ENCODE data around the gene RGCC. TPM values are rescaled to one million over a fixed set of nuclear protein-coding genes. Genes with fewer than 3 reads are reported as not detected.

Gene RGCC
- total RNA-seq, 1 donor from 2014 or later = 2.0 TPM

GRCh38 chr13:41459432-41460073 is 2.2 kb downstream of the RGCC start:
- H3K36me3 Mint-ChIP-seq (ENCODE audit: low read depth) = no peaks in the 10 kb centered on the region
- H3K27me3 Mint-ChIP-seq (ENCODE audit: low read depth) = peaks cover 64% of the 10 kb centered on the region

GRCh38 chr13:41460074-41460465 is 2.7 kb downstream of the RGCC start:
- Mint-ChIP-seq H3K27ac (ENCODE audit: unreplicated experiment) (no peak overlapping the region), H3K9me3 (no peaks in the 10 kb centered on the region), H3K4me1 (no peaks in the 10 kb centered on the region), H3K27me3 (ENCODE audit: low read depth) (peaks cover 59% of the 10 kb centered on the region), H3K4me3 (no peak overlapping the region), H3K36me3 (ENCODE audit: low read depth) (no peaks in the 10 kb centered on the region)
- no peak for DNase-seq (ENCODE audit: low read depth, low spot score)
- no peak for TF ChIP-seq CTCF (conservative IDR thresholded peaks at IDR 0.05)

More at GRCh38 chr13:41459432-41460073, 2.2 kb downstream of the RGCC start:
- no peaks in the 10 kb centered on the region for H3K9me3 Mint-ChIP-seq
- H3K4me1 Mint-ChIP-seq = no peaks in the 10 kb centered on the region
- no peak overlapping the region for H3K27ac Mint-ChIP-seq (ENCODE audit: unreplicated experiment)
- TF ChIP-seq CTCF (conservative IDR thresholded peaks at IDR 0.05) = no peak
- H3K4me3 Mint-ChIP-seq = peak overlapping the region; percentile 57
- DNase-seq (ENCODE audit: low read depth, low spot score) = no peak

- Mint-ChIP-seq H3K27me3 (ENCODE audit: low read depth) (peaks cover 50% of the 10 kb centered on the region), H3K36me3 (ENCODE audit: low read depth) (no peaks in the 10 kb centered on the region), H3K9me3 (no peaks in the 10 kb centered on the region), H3K27ac (ENCODE audit: unreplicated experiment) (no peak overlapping the region), H3K4me1 (peaks cover 4% of the 10 kb centered on the region), H3K4me3 (no peak overlapping the region)
- no peak for TF ChIP-seq CTCF (conservative IDR thresholded peaks at IDR 0.05)
- no peak for DNase-seq (ENCODE audit: low read depth, low spot score)
Measured at GRCh38 chr13:41460930-41461329, 3.6 kb downstream of the RGCC start.

- H3K4me3 Mint-ChIP-seq = no peak overlapping the region
- H3K27ac Mint-ChIP-seq (ENCODE audit: unreplicated experiment) = no peak overlapping the region
- peaks cover 4% of the 10 kb centered on the region for H3K4me1 Mint-ChIP-seq
- no peaks in the 10 kb centered on the region for H3K36me3 Mint-ChIP-seq (ENCODE audit: low read depth)
- TF ChIP-seq CTCF (conservative IDR thresholded peaks at IDR 0.05) = no peak
- peaks cover 43% of the 10 kb centered on the region for H3K27me3 Mint-ChIP-seq (ENCODE audit: low read depth)
- no peaks in the 10 kb centered on the region for H3K9me3 Mint-ChIP-seq
- DNase-seq (ENCODE audit: low read depth, low spot score) = no peak
Measured at GRCh38 chr13:41461527-41462139, 4.3 kb downstream of the RGCC start.

- no peaks in the 10 kb centered on the region for H3K36me3 Mint-ChIP-seq (ENCODE audit: low read depth)
- H3K27ac Mint-ChIP-seq (ENCODE audit: unreplicated experiment) = no peak overlapping the region
- DNase-seq (ENCODE audit: low read depth, low spot score) = no peak
- H3K4me3 Mint-ChIP-seq = no peak overlapping the region
- peaks cover 39% of the 10 kb centered on the region for H3K27me3 Mint-ChIP-seq (ENCODE audit: low read depth)
- no peak for TF ChIP-seq CTCF (conservative IDR thresholded peaks at IDR 0.05)
- H3K9me3 Mint-ChIP-seq = no peaks in the 10 kb centered on the region
- H3K4me1 Mint-ChIP-seq = peaks cover 4% of the 10 kb centered on the region
Measured at GRCh38 chr13:41462427-41462826, 5.1 kb downstream of the RGCC start.

All from neural crest cell (in vitro differentiated cells).